Measurements from ENCODE around the gene NRIP1. TPM values are rescaled to one million over a fixed set of nuclear protein-coding genes. Genes with fewer than 3 reads are reported as not detected.
A peak's percentile ranks its signal among the peaks of the same experiment; 100 is the strongest.

The NRIP1 gene
- total and polyA plus RNA-seq, 2 donors (not counting 1 experiment from before 2014, with no cell fraction given): 3.3 to 32.1 TPM

- no peaks in the 10 kb centered on the region for H3K27me3 ChIP-seq (replicated peaks in 1 of 4; ENCODE audit: control extremely low read depth in 1 of 4, control insufficient read depth in 3 of 4, insufficient read depth in 4 of 4, low read length in 3 of 4)
- Mint-ChIP-seq H3K27me3 (no peaks in the 10 kb centered on the region), H3K9me3 (ENCODE audit: insufficient read depth) (no peaks in the 10 kb centered on the region), H3K4me1 (peaks cover 82% of the 10 kb centered on the region), H3K4me3 (no peak overlapping the region), H3K27ac (no peak overlapping the region)
- no peaks in the 10 kb centered on the region for H3K36me3 ChIP-seq (replicated peaks in 1 of 2; ENCODE audit: control extremely low read depth in 1 of 2, control insufficient read depth in 1 of 2, extremely low read depth in 1 of 2, insufficient read depth in 2 of 2, low read length in 1 of 2)
- no peak overlapping the region for H3K27ac ChIP-seq (ENCODE audit: low read length in 2 of 2)
- H3K9me3 ChIP-seq (ENCODE audit: control extremely low read depth in 1 of 3, control insufficient read depth in 2 of 3, insufficient read depth in 1 of 3, low read length in 2 of 3): no peaks in the 10 kb centered on the region
- no CpG with 5 or more reads among the region's 1 CpG for WGBS (ENCODE audit: insufficient coverage)
- POLR2A ChIA-PET: no interaction called here
- CTCF ChIA-PET: interaction anchor here (1.3 kb wide), 1 partner anchor 189 kb away, joined by 3 read pairs; no protein-coding TSS in a partner anchor
- H4K20me1 ChIP-seq (ENCODE audit: control insufficient read depth, insufficient read depth, low read length, poor library complexity, severe bottlenecking): peaks cover 30% of the 10 kb centered on the region
- intact Hi-C loops (cut with micrococcal nuclease): no loop called here
- DNase-seq (no peak), ATAC-seq (ENCODE audit: low read depth) (no peak)
- H3K4me1 ChIP-seq (ENCODE audit: control insufficient read depth in 2 of 2, insufficient read depth in 2 of 2, low read length in 2 of 2): peaks cover 40 to 68% of the 10 kb centered on the region in 2 donors
- TF ChIP-seq CTCF (IDR thresholded peaks at IDR 0.05): no peak
- TF ChIP-seq EZH2 (IDR thresholded peaks at IDR 0.05; ENCODE audit: borderline replicate concordance, insufficient read depth, low read depth, low read length, poor library complexity, severe bottlenecking): no peak
- H3K4me3 ChIP-seq (ENCODE audit: control extremely low read depth in 1 of 5, extremely low read depth in 1 of 5, insufficient read depth in 1 of 5, low read depth in 2 of 5, low read length in 4 of 5): no peak overlapping the region
- H3K79me2 ChIP-seq (ENCODE audit: control insufficient read depth, insufficient read depth, low read length): peaks cover 88% of the 10 kb centered on the region
- no peak overlapping the region for H2AFZ ChIP-seq (ENCODE audit: insufficient read depth, low read depth, low read length, poor library complexity, severe bottlenecking)
- no peak overlapping the region for H3K9ac ChIP-seq (ENCODE audit: low read length)
- H3K4me2 ChIP-seq (replicated peaks; ENCODE audit: low read depth, low read length, poor library complexity, severe bottlenecking): peak overlapping the region; percentile 1
These were observed 11.3 kb downstream of the NRIP1 start for GRCh38 chr21:15053500-15053899.

GRCh38 chr21:15052459-15052763, 12.4 kb downstream of the NRIP1 start:
- H3K9ac ChIP-seq (ENCODE audit: low read length): peak overlapping the region; percentile 30
- peak overlapping the region; percentile 60 for H3K4me2 ChIP-seq (replicated peaks; ENCODE audit: low read depth, low read length, poor library complexity, severe bottlenecking)
- H3K4me1 Mint-ChIP-seq: peaks cover 79% of the 10 kb centered on the region
- DNase-seq (no peak), ATAC-seq (ENCODE audit: low read depth) (peak; percentile 13)
- POLR2A ChIA-PET: interaction anchor here (1.0 kb wide), 1 partner anchor 14 kb away, joined by 3 read pairs; no protein-coding TSS in a partner anchor
- H3K9me3 ChIP-seq (ENCODE audit: control extremely low read depth in 1 of 3, control insufficient read depth in 2 of 3, insufficient read depth in 1 of 3, low read length in 2 of 3): peaks cover 0 to 1% (median 0%) of the 10 kb centered on the region in 3 donors
- H3K4me3 ChIP-seq (ENCODE audit: control extremely low read depth in 1 of 5, extremely low read depth in 1 of 5, insufficient read depth in 1 of 5, low read depth in 2 of 5, low read length in 4 of 5): peak overlapping the region in 4 of 5 experiments; percentile 9 to 32 (median 20)
- peaks cover 86% of the 10 kb centered on the region for H3K79me2 ChIP-seq (ENCODE audit: control insufficient read depth, insufficient read depth, low read length)
- no peak overlapping the region for H2AFZ ChIP-seq (ENCODE audit: insufficient read depth, low read depth, low read length, poor library complexity, severe bottlenecking)
- peak overlapping the region; percentile 75 for H3K4me3 Mint-ChIP-seq
- no peaks in the 10 kb centered on the region for H3K9me3 Mint-ChIP-seq (ENCODE audit: insufficient read depth)
- H3K27ac Mint-ChIP-seq: peak overlapping the region; percentile 34
- WGBS (ENCODE audit: insufficient coverage): 52% methylated on average over 2 of the region's 4 CpGs
- intact Hi-C loops (cut with micrococcal nuclease): loop anchor here (1.0 kb wide), 1 partner anchor 10 kb away; no protein-coding TSS in a partner anchor
- TF ChIP-seq EZH2 (IDR thresholded peaks at IDR 0.05; ENCODE audit: borderline replicate concordance, insufficient read depth, low read depth, low read length, poor library complexity, severe bottlenecking): no peak
- TF ChIP-seq CTCF (IDR thresholded peaks at IDR 0.05): no peak
- H3K27me3 ChIP-seq (replicated peaks in 1 of 4; ENCODE audit: control extremely low read depth in 1 of 4, control insufficient read depth in 3 of 4, insufficient read depth in 4 of 4, low read length in 3 of 4): no peaks in the 10 kb centered on the region
- H4K20me1 ChIP-seq (ENCODE audit: control insufficient read depth, insufficient read depth, low read length, poor library complexity, severe bottlenecking): peaks cover 30% of the 10 kb centered on the region
- H3K4me1 ChIP-seq (ENCODE audit: control insufficient read depth in 2 of 2, insufficient read depth in 2 of 2, low read length in 2 of 2): peaks cover 34 to 58% of the 10 kb centered on the region in 2 donors
- CTCF ChIA-PET: interaction anchor here (0.6 kb wide), 1 partner anchor 74 kb away, joined by 3 read pairs; no protein-coding TSS in a partner anchor
- no peak overlapping the region for H3K27ac ChIP-seq (ENCODE audit: low read length in 2 of 2)
- H3K36me3 ChIP-seq (replicated peaks in 1 of 2; ENCODE audit: control extremely low read depth in 1 of 2, control insufficient read depth in 1 of 2, extremely low read depth in 1 of 2, insufficient read depth in 2 of 2, low read length in 1 of 2): no peaks in the 10 kb centered on the region
- H3K27me3 Mint-ChIP-seq: no peaks in the 10 kb centered on the region

Data from B cell (primary cell).